H1 (cell line): Measurements from ENCODE around the gene CAPN3. TPM values are rescaled to one million over a fixed set of nuclear protein-coding genes. Genes with fewer than 3 reads are reported as not detected.

Experiments
- KDM1A ChIP-seq: fragments of 200-600, 300-600 bp; sonication (generic); IDR thresholded peaks from 2 replicates; pipeline ENCODE4 v1.7.1; 2016; ENCODE audit warnings: mild to moderate bottlenecking, low read length, borderline replicate concordance
- MAFK ChIP-seq: IDR thresholded peaks from 2 replicates; pipeline ENCODE4 v1.6.1; 2012; ENCODE audit warnings: low read depth, mild to moderate bottlenecking, improper control_type of control experiment, low read length
- PHF8 ChIP-seq: fragments of 200-600 bp; sonication (generic); conservative IDR thresholded peaks from 2 replicates; pipeline ENCODE4 v1.7.1; 2012; ENCODE audit warnings: low read depth, mild to moderate bottlenecking, inconsistent platforms, low read length, moderate library complexity
- RBBP5 ChIP-seq: IDR thresholded peaks from 2 replicates; pipeline ENCODE4 v1.7.1; 2012; ENCODE audit warnings: low read depth, mild to moderate bottlenecking, inconsistent platforms, low read length, moderate library complexity, borderline replicate concordance
- SAP30 ChIP-seq: fragments of 300-600 bp; sonication (generic); IDR thresholded peaks from 2 replicates; pipeline ENCODE4 v1.7.1; 2012; ENCODE audit warnings: low read length, moderate library complexity, mild to moderate bottlenecking, inconsistent platforms; ENCODE audit not compliant: insufficient read depth, insufficient replicate concordance
- polyA plus RNA-seq, 7 experiments: library from polyadenylated mRNA; depleted of rRNA in 3 of 7; stranded (reverse) in 5 of 7; unstranded in 2 of 7; fragments of >200 nt in 5 of 7; fragments of 200-250 nt in 2 of 7; gene quantifications; 1 replicate in 5 of 7; 2 replicates in 1 of 7; 4 replicates in 1 of 7; pipeline versions ENCODE4 v1.2.1 to v1.2.3, GENCODE V29; 2011 to 2013; ENCODE audit warnings: missing spikeins in 2 of 7, mixed read lengths in 2 of 7
- total RNA-seq: library from RNA; stranded (reverse); fragmentation: NEBNext Ultra II Directional; extraction: Animal tissue kit (Norgen Biotek cat#: 25700); gene quantifications from 2 replicates; pipeline ENCODE4 v1.2.1, GENCODE V29; 2021

Gene CAPN3
- total and polyA plus RNA-seq, 2 of the 8 experiments (the other 6 are each of a cell fraction or from before 2014, with no cell fraction given) = 0.80 to 2.1 TPM

DNA sequence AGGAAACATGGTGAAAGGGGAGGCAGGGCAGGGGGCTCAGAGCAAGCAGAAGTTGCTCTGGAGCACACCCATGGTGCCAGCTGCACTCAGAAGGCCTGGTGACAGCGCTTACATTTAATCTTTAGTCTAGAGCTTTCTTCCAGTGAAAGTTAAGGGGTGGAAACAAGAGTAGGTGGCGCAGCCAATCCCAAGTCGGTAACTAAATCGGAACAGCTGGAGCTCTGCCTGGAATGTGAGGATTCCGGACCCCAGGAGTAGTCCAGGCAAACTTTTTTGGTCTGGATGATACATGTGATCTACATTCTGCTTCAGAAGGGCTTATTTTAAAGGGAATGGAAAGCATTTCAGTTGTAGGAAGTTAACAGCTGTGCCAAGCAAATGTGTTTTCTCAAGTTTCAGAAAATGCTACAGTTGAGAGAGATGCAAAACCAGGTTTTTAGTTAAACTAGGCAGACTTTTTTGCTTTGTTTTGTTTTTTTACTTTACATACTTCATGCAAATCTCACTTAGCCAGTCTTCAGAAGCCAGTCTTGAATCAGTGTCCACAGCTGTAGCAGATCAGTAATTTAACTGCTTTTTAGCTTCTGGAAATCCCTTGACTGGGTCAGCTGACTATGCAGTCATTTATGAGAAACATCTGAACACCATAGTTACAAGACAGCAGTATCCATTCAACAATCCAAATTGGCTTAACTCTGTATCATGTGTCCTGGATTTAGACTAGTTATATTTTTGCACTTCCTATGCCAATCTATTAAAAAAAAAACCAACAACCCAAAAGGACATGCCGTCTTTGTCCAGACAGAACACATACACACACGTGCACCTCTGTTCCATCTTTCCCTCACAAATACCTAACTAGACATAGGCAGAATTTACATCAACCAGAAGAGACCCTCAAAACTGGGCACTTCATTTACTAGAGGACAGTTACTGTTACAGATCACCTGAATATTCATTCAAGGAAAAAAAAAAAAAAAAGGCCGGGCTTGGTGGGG, 98.4 kb downstream of the CAPN3 start (continued):
- TF ChIP-seq SAP30 = no peak
- no peak for TF ChIP-seq MAFK
- TF ChIP-seq RBBP5 = 0 out of 2 replicates have a peak, but pooled peaks have one; percentile 44
- no peak for TF ChIP-seq PHF8
- TF ChIP-seq KDM1A = no peak
- TF ChIP-seq, all 59 proteins: peak for 17
